HepG2 (cell line): ENCODE measurements around the gene HSPA6. TPM values are rescaled to one million over a fixed set of nuclear protein-coding genes. Genes with fewer than 3 reads are reported as not detected.
A peak's percentile ranks its signal among the peaks of the same experiment; 100 is the strongest.

Experiments
- ATAC-seq: fragments of 200-7000 bp; cut with Tn5 transposase; 3 replicates; pipeline ENCODE4 v1.9.1; 2020; ENCODE audit warnings: mild to moderate bottlenecking, moderate library complexity
- BruUV-seq: library from RNA; stranded (reverse); fragments of 400-500 nt; replicated peaks from 2 replicates; lab custom pipeline; 2021; lab: Mats Ljungman, UMichigan
- CTCF ChIA-PET: fragments of 300-600 bp; formaldehyde crosslinking; extraction: SDS; loops from one replicate; lab custom pipeline; 2021; ENCODE audit warnings: low total read pairs, inconsistent platforms, low intra/inter-chr PET ratio; lab: Yijun Ruan, JAX
- POLR2A ChIA-PET: fragments of 350-600 bp; sonication (Branson Sonifier 250); formaldehyde crosslinking; loops from one replicate; lab custom pipeline; 2020; ENCODE audit warnings: antibody characterized with exemption, inconsistent platforms; lab: Yijun Ruan, JAX
- DNase-seq: peaks from one replicate; pipeline ENCODE4 v3.0.0-alpha.2; 2015; ENCODE audit warnings: low spot score
- FAIRE-seq: peaks from 3 replicates; lab custom pipeline; 2011; peaks lifted over from hg19 to GRCh38; lab: Jason Lieb, UNC
- H2AFZ ChIP-seq: one replicate; pipeline ENCODE4 v1.6.1; 2011; ENCODE audit warnings: low read length, inconsistent platforms
- H3K27ac ChIP-seq: fragments of 300-600 bp; 3 replicates; pipeline ENCODE4 v1.8.0; 2011; ENCODE audit warnings: mixed run types, mild to moderate bottlenecking, mixed read lengths, low read length, inconsistent platforms; ENCODE audit not compliant: insufficient read depth; ENCODE audit errors: extremely low read length
- H3K27me3 ChIP-seq, 2 experiments: fragments of 200-600 bp in 1 of 2; 2 replicates in 1 of 2; 3 replicates in 1 of 2; pipeline versions ENCODE4 v1.6.0 to v1.8.0; 2011; ENCODE audit warnings: low read length in 2 of 2, mild to moderate bottlenecking in 2 of 2, moderate library complexity in 2 of 2, inconsistent platforms in 1 of 2; ENCODE audit not compliant: insufficient read depth in 2 of 2, control insufficient read depth in 1 of 2
- H3K36me3 ChIP-seq, 2 experiments: fragments of 200-600 bp in 1 of 2; replicated peaks in 1 of 2; 2 replicates in 1 of 2; 3 replicates in 1 of 2; pipeline versions ENCODE4 v1.5.1 to v1.8.0; 2011; ENCODE audit warnings: low read length in 2 of 2, inconsistent platforms in 1 of 2; ENCODE audit not compliant: insufficient read depth in 2 of 2, control insufficient read depth in 1 of 2
- H3K4me1 ChIP-seq: 2 replicates; pipeline ENCODE4 v1.5.1; 2012; ENCODE audit warnings: low read length, inconsistent platforms; ENCODE audit not compliant: insufficient read depth
- H3K4me2 ChIP-seq: 2 replicates; pipeline ENCODE4 v1.6.0; 2011; ENCODE audit warnings: low read depth, low read length, inconsistent platforms
- H3K4me3 ChIP-seq, 3 experiments: fragments of 200-600 bp in 1 of 3; sonication (generic), shearing (Covaris generic) in 1 of 3; replicated peaks in 1 of 3; 2 replicates each; pipeline ENCODE4 v1.5.1; 2011 to 2016; ENCODE audit warnings: low read length in 3 of 3, inconsistent platforms in 2 of 3, low read depth in 2 of 3, mild to moderate bottlenecking in 2 of 3, control low read depth in 1 of 3, mixed read lengths in 1 of 3; ENCODE audit not compliant: insufficient read depth in 1 of 3
- H3K79me2 ChIP-seq: one replicate; pipeline ENCODE4 v1.6.1; 2011; ENCODE audit warnings: low read length, inconsistent platforms; ENCODE audit not compliant: insufficient read depth
- H3K9ac ChIP-seq: 2 replicates; pipeline ENCODE4 v1.6.0; 2011; ENCODE audit warnings: mild to moderate bottlenecking, low read depth, low read length, inconsistent platforms; ENCODE audit not compliant: insufficient read depth
- H3K9me3 ChIP-seq: 2 replicates; pipeline ENCODE4 v1.5.1; 2012; ENCODE audit warnings: mild to moderate bottlenecking, low read length
- H4K20me1 ChIP-seq: 2 replicates; pipeline ENCODE4 v1.6.0; 2011; ENCODE audit warnings: inconsistent platforms, mild to moderate bottlenecking, low read length, moderate library complexity; ENCODE audit not compliant: insufficient read depth
- HES4 ChIP-seq: sonication (generic); formaldehyde crosslinking; IDR thresholded peaks from 2 replicates; pipeline ENCODE4 v1.9.0; 2021; ENCODE audit warnings: mild to moderate bottlenecking, missing genetic modification reagents, borderline replicate concordance
- MAFF ChIP-seq: IDR thresholded peaks from 2 replicates; pipeline ENCODE4 v1.6.1; 2011; ENCODE audit warnings: low read depth, low read length, improper control_type of control experiment
- MED1 ChIP-seq: sonication (generic); formaldehyde crosslinking; IDR thresholded peaks from 2 replicates; pipeline ENCODE4 v1.4.0; 2020; ENCODE audit warnings: missing genetic modification reagents
- RXRA ChIP-seq: sonication (generic); formaldehyde crosslinking; IDR thresholded peaks from 2 replicates; pipeline ENCODE4 v1.5.1; 2020; ENCODE audit warnings: missing genetic modification reagents
- ZBTB20 ChIP-seq: sonication (generic); formaldehyde crosslinking; IDR thresholded peaks from 2 replicates; pipeline ENCODE4 v1.8.1; 2023; ENCODE audit warnings: missing genetic modification reagents, low read depth, mild to moderate bottlenecking, borderline replicate concordance
- ZNF232 ChIP-seq: sonication (generic); formaldehyde crosslinking; IDR thresholded peaks from 2 replicates; pipeline ENCODE4 v1.4.0; 2020; ENCODE audit warnings: missing genetic modification reagents, borderline replicate concordance
- ZNF766 ChIP-seq: sonication (generic); formaldehyde crosslinking; IDR thresholded peaks from 2 replicates; pipeline ENCODE4 v1.5.0; 2020; ENCODE audit warnings: missing genetic modification reagents, borderline replicate concordance
- WGBS: methylation state at CpG from one replicate; pipeline ENCODE4 v1.1.6; 2017; ENCODE audit warnings: low lambda C conversion rate; 5-methylcytosine and 5-hydroxymethylcytosine counted together
- in situ Hi-C: cut with HindIII; loops from 2 replicates; pipeline ENCODE4 v1.10.0; 2017; ENCODE audit warnings: low pct_unique_long_range_greater_than_20kb; ENCODE audit not compliant: extremely low pct_ligation_motif_present
- intact Hi-C: fragments of 100-400 bp; cut with micrococcal nuclease; formaldehyde crosslinking; loops from one replicate; pipeline ENCODE4 v1.10.0; 2022; ENCODE audit not compliant: unreplicated experiment
- polyA plus RNA-seq, 8 experiments: library from polyadenylated mRNA; depleted of rRNA in 3 of 8; stranded (reverse) in 7 of 8; unstranded in 1 of 8; fragments of >200 nt; fragmentation: Illumina TruSeq in 4 of 8; extraction: Trizol in 4 of 8; gene quantifications; 2 replicates each; pipeline versions ENCODE4 v1.2.1 to v1.2.3, GENCODE V29; 2011 to 2016; ENCODE audit warnings: low read depth in 4 of 8, missing spikeins in 1 of 8, mixed read lengths in 1 of 8; ENCODE audit not compliant: insufficient read depth in 1 of 8
- total RNA-seq, 5 experiments: library from RNA; depleted of rRNA; stranded (reverse); fragments of >200 nt; fragmentation: Illumina TruSeq; extraction: Trizol; gene quantifications; 2 replicates each; pipeline ENCODE4 v1.2.3, GENCODE V29; 2016; ENCODE audit warnings: low read depth in 1 of 5
- TF ChIP-seq, protein P1 (sequence below): sonication (generic); formaldehyde crosslinking; IDR thresholded peaks from 2 replicates; pipeline ENCODE4 v1.4.0; 2020; ENCODE audit warnings: mild to moderate bottlenecking, low read depth, missing genetic modification reagents
- TF ChIP-seq, protein P2 (sequence below): fragments of 450-650 bp; IDR thresholded peaks from 2 replicates; pipeline ENCODE4 v1.6.1; 2017

The HSPA6 gene
- total and polyA plus RNA-seq, 2 of the 13 experiments (the other 11 are each of a cell fraction or from before 2014, with no cell fraction given) = 0.07 TPM; not detected in 1

DNA sequence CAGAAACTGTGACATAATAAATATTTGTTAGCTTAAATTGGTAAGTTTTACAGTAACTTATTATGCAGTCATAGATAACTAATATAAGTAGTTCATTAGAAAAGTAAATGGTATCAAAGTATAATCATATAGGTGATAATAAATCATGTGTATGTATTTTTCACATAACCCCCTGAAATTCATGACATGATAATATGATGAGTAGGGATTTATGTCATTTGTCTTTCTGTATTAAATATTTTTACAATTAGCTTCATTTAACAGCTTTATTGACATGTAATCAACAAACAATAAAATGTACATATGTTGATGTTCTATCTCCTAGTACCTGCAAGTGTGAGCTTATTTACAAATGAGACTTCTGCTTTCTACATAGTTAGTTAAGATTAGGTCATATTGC is 28.9 kb upstream of the HSPA6 start:
- in situ Hi-C loops (no loop called here), intact Hi-C loops (no loop called here)
- Histone ChIP-seq H3K36me3 (no peaks in the 10 kb centered on the region), H3K4me2 (no peak overlapping the region), H2AFZ (no peak overlapping the region), H3K9ac (no peak overlapping the region), H3K27ac (no peak overlapping the region), H3K9me3 (no peaks in the 10 kb centered on the region), H4K20me1 (no peaks in the 10 kb centered on the region), H3K4me1 (no peaks in the 10 kb centered on the region), H3K4me3 (no peak overlapping the region), H3K79me2 (no peaks in the 10 kb centered on the region), H3K27me3 (peaks cover 1 to 13% of the 10 kb centered on the region in 2 experiments; a peak in 2 of 5 replicates)
- DNase-seq (no peak), FAIRE-seq (no peak), ATAC-seq (no peak)
- TF ChIP-seq MAFF (peak; percentile 9; the same call in 1 of the 2 replicates), MED1 (no peak)
- ChIA-PET CTCF (no interaction called here), POLR2A (no interaction called here)
- BruUV-seq = no TSS peak

DNA sequence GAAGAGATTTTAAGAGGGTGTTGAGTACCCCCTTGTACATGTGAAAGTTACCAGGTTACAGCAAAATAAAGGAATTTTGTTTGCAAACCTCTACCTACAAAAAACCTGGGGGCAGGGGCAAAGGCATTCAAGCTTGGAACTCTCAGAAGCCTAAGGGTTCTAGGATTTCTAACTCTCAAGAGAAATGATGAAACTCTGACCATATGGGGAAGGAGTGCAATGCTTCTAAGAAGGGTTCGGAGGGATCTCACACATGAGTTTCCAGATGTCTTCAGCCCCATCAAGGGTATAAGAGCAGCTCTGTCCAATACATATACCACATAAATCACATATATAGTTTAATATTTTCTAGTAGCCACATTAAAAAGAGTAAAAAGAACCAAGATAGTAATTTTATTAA is 26.4 kb upstream of the HSPA6 start:
- H3K9me3 ChIP-seq = no peaks in the 10 kb centered on the region
- H3K36me3 ChIP-seq = no peaks in the 10 kb centered on the region
- no peaks in the 10 kb centered on the region for H3K27me3 ChIP-seq
- H3K79me2 ChIP-seq = no peaks in the 10 kb centered on the region
- no peaks in the 10 kb centered on the region for H3K4me1 ChIP-seq
- in situ Hi-C loops (no loop called here), intact Hi-C loops (no loop called here)
- no peak overlapping the region for H3K4me3 ChIP-seq
- no peak overlapping the region for H2AFZ ChIP-seq
- H3K9ac ChIP-seq = no peak overlapping the region
- no peak for DNase-seq
- no peak overlapping the region for H3K4me2 ChIP-seq
- no peak for TF ChIP-seq HES4 (CRISPR knock-in tag)
- TF ChIP-seq ZNF766 (CRISPR knock-in tag) = no peak
- TF ChIP-seq ZBTB20 (CRISPR knock-in tag) = no peak
- TF ChIP-seq RXRA (CRISPR knock-in tag) = no peak
- TF ChIP-seq, protein P1, sequence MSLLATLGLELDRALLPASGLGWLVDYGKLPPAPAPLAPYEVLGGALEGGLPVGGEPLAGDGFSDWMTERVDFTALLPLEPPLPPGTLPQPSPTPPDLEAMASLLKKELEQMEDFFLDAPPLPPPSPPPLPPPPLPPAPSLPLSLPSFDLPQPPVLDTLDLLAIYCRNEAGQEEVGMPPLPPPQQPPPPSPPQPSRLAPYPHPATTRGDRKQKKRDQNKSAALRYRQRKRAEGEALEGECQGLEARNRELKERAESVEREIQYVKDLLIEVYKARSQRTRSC = no peak
- TF ChIP-seq, protein P2, sequence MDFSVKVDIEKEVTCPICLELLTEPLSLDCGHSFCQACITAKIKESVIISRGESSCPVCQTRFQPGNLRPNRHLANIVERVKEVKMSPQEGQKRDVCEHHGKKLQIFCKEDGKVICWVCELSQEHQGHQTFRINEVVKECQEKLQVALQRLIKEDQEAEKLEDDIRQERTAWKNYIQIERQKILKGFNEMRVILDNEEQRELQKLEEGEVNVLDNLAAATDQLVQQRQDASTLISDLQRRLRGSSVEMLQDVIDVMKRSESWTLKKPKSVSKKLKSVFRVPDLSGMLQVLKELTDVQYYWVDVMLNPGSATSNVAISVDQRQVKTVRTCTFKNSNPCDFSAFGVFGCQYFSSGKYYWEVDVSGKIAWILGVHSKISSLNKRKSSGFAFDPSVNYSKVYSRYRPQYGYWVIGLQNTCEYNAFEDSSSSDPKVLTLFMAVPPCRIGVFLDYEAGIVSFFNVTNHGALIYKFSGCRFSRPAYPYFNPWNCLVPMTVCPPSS = no peak
- TF ChIP-seq ZNF232 (CRISPR knock-in tag) = no peak
- WGBS = 11% methylated on average over 1 of the region's 1 CpG
- CTCF ChIA-PET = no interaction called here
- no peak for FAIRE-seq
- no peak for ATAC-seq
- H4K20me1 ChIP-seq = no peaks in the 10 kb centered on the region
- no TSS peak for BruUV-seq
- no peak overlapping the region for H3K27ac ChIP-seq
- POLR2A ChIA-PET = no interaction called here
